CD4-positive, alpha-beta T cell treated with Interleukin-17A for 1 hour (primary cell): ENCODE data around the gene OPA1.
A peak's percentile ranks its signal among the peaks of the same experiment; 100 is the strongest.

Experiments
- DNase-seq: peaks from one replicate; pipeline ENCODE4 v3.0.0-alpha.2; 2020

OPA1 gene

DNA sequence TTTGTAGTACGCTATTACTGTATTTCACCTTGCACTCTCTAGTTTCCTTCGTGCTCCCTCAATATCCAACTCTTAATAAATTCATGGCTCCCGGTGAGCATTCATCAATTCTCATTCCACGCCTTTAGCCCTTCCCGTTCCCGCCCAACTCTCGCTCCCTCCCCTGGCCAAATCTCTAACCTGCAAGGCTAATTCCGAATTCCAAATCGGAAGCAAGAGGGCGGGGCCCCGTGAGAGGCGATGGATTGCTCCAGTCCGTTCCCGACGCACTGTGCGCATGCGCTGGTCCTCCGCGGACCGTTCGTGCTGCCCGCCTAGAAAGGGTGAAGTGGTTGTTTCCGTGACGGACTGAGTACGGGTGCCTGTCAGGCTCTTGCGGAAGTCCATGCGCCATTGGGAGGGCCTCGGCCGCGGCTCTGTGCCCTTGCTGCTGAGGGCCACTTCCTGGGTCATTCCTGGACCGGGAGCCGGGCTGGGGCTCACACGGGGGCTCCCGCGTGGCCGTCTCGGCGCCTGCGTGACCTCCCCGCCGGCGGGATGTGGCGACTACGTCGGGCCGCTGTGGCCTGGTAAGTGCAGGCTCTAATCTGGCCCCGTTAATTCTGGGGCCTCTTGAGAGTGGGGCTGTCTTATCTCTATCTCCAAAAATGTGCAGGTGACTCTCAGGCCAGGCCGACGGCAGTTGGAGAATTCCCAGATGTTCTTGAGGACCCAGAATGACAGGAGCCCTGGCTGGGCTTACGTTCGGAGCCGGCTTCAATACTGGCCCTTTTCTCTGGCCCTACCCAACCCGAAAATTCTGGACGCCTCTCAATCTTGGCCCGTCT lies at the start of gene OPA1:
Gene OPA1, plus strand, starts transcription at position 368 of the 827 bp plus-strand sequence. Its CDS starts 170 bp downstream, at position 538.
- DNase-seq: peak; percentile 92

GRCh38 chr3:193544289-193544688 lies 48.7 kb upstream of the OPA1 start:
- no peak for DNase-seq

DNA sequence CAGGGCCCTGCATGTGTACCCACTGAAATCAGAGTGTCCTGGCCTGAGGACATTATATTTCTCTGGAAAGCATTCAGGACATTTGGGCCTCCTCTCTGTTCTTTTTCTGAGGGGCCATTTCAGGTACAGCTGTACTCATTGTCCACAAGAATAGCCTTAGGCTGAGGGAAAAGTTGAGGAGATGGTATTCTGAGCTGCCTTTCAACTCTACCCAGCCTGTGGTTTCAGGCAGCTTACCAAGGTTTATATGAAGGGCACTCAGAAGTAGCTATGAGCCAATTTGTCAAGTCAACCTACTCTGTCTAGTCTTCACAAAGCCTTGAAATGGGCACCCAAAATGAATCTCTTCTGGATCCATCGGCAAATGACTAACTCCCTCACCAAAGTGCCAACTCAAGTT lies 47.7 kb upstream of the OPA1 start:
- no peak for DNase-seq

- no peak for DNase-seq
Observed at GRCh38 chr3:193546129-193546528, 46.9 kb upstream of the OPA1 start.

DNA sequence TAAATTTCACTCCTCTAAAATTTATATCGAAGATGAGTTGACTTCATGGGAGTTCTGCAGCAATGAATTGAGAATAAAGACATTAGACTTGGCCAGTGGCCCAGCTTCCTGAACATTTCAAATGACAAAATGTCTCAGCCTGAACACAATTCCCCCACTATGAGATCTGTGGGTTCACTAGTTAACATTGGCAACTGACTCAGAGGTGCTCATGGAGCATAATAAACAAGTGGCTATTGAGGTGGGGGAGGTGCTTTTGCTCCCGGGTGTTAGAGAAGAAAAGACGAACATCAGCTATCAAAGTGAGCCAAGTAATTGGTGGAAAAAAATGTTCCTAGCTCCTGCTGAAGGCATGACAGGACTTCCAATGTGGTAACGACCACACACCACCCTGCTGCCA lies 44.6 kb upstream of the OPA1 start:
- no peak for DNase-seq

DNA sequence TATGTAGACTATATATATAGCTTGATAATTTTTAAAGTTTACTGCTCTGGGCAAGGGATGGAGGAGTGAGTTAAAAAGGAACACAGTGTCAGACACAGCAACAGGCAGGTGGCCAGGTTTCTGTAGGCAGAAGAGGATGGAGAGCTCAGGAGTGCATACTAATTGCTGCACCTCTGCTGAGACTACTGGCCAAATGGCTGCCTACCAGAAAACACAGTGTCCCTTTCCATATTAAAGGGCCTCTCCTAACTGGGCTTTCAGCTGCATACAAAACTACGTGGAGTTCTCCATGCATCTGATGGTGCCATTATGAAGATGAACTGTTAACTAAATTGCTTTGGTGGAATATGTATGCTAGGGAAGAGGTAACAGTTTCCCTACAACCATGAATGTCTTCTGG lies 40.1 kb upstream of the OPA1 start:
- DNase-seq: no peak

GRCh38 chr3:193553586-193553985 lies 39.4 kb upstream of the OPA1 start:
- no peak for DNase-seq

- DNase-seq: no peak
Observed at GRCh38 chr3:193554811-193555210, 38.2 kb upstream of the OPA1 start, which contains the start of gene ATP13A4. Gene ATP13A4, minus strand, starts transcription at chr3:193554895. Its CDS starts 96 bp downstream, at chr3:193554799.

DNA sequence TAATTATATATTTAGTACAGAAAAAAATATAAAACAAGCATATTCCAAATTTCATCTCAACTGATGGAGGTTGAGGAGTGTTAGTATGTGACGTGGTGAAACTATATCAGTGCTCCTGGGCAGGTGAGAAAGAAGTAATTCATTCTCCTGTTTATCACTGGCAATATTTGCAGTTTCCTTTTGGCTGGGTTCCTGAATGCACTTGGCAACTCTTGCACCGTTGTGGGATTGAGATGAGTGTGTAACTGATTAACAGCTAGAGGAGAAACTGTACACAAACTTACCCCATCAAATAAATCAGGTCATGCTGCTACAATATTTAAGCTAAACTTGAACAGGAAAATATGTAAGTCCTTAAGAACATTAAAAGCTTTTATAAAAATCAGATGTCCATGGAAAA lies 36.2 kb upstream of the OPA1 start:
- DNase-seq: no peak

DNA sequence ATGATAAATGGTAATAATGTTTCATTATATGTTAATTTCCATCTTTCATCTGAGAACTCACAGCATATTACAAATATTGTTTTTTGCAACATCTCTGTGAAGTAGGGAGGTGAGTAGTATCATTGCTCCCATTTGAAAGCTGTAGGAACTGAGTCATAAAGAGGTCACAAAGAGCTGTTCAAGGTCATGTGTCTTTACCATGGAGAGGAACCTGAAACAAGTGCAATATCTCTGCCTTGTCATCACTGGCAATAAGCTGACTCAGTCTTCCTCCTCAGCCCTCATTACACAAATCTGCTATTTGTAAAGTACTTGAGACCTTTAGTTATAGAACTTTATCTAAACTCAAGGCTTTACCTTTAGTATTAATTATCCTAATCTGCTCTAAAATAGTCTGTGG lies 33.9 kb upstream of the OPA1 start:
- no peak for DNase-seq

DNA sequence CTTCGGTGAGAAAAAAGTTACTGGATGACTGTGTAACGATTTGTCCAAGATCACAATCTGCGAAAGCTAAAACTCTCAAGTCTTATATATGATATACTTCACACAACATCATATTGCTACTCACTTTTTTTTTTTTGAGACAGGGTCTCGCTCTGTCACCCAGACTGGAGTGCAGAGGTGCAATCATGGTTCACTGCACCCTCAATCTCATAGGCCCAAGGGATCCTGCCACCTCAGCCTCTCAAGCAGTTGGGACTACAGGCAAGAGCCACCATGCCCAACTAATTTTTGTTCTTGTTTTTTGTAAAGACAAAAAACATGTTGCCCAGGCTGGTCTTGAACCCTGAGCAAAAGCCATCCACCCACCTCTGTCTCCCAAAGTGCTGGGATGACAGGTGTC lies 32.9 kb upstream of the OPA1 start:
- no peak for DNase-seq

DNA sequence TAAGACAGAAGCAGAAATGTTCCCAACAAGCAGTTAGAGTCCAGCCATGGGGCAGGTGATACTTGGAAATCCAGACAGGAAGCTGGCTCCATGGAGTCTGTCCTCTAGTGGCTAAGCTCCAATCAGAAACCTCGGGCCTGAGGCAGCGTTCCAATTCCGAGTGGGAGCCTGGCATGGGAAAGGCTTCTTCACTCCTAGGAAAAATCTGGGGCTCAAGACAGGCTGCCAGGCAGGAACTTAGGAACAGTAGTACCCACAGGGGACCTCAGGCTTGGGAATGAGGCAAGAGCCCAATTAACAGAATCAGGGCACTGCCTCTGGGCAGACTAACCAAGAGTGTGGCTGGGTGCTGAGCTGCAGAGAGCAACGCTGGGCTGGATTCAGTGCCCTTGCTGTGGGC lies 32.1 kb upstream of the OPA1 start:
- DNase-seq: no peak

- no peak for DNase-seq
Observed at GRCh38 chr3:193563426-193563825, 29.6 kb upstream of the OPA1 start.

GRCh38 chr3:193564012-193564411 lies 29.0 kb upstream of the OPA1 start:
- no peak for DNase-seq

- no peak for DNase-seq
Observed at GRCh38 chr3:193569119-193569518, 23.9 kb upstream of the OPA1 start.

- DNase-seq: peak; percentile 52
Observed at GRCh38 chr3:193572426-193572908, 20.5 kb upstream of the OPA1 start.

- DNase-seq: no peak
Observed at GRCh38 chr3:193573403-193574191, 19.4 kb upstream of the OPA1 start.

GRCh38 chr3:193574488-193575070 lies 18.4 kb upstream of the OPA1 start:
- no peak for DNase-seq

DNA sequence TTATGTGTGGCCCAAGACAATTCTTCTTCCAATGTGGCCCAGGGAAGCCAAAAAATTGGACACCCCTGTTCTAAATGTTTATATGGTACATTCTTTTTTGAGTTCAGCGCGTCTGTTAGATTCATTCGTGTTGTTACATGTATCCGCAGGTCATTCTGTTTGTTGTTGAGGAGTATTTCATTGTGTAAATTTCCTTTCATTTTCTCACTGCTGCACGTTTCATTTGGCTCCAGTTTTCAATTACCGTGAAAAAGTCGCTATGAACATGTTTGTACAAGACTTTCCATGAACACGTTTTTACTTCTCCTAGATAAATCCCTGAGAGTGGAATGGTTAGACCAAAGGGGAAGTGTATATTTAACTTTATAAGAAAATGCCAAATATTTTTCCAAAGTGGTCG lies 7.5 kb upstream of the OPA1 start:
- no peak for DNase-seq

GRCh38 chr3:193586526-193586925 lies 6.5 kb upstream of the OPA1 start:
- DNase-seq: no peak

GRCh38 chr3:193589129-193589528 lies 3.9 kb upstream of the OPA1 start:
- DNase-seq: no peak

- no peak for DNase-seq
Observed at GRCh38 chr3:193589616-193590015, 3.4 kb upstream of the OPA1 start.

DNA sequence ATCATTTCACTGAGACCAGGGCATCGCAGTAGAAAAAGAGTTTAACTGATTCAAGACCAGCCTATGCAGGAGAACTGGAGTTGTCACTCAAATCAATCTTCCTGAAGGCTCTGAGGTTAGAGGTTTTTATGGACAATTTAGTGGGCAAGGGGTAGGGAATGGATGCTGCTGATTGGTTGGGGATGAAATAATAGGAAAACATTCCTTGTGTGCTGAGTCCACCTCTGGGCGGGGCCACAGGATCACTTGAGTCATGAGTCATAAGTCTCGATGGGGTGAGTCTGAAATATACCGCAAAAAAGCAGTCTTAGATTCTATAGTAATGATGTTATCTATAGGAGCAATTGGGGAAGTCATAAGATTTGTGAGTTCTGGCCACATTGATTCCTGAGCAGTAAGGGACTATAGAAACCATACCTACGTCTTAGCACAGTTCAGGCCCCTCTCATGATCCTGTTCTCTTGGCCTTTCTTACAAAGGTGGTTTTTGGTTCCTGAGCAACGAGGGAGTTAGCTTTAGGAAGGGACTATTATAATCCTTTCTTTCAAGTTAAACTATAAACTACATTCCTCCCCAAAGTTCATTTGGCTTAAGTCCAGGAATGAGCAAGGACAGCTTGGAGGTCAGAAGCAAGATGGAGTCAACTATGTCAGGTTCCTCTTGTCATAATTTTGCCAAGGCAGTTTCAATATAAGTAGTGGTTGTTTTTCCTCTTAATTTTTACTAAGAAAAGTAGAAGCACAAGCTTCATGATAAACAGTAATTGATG lies 2.7 kb upstream of the OPA1 start:
- DNase-seq: no peak
